SK-N-SH treated with all-trans-retinoic acid at 6 μM for 48 hours (cell line): Measurements from ENCODE around the gene EML6.

Experiments
- ATAC-seq: fragments of 200-7000 bp; cut with Tn5 transposase; 3 replicates; pipeline ENCODE4 v1.9.1; 2020; ENCODE audit warnings: mild to moderate bottlenecking, moderate library complexity
- ARNTL ChIP-seq: fragments of 450-650 bp; formaldehyde crosslinking; IDR thresholded peaks from 2 replicates; pipeline ENCODE4 v1.5.0; 2020; ENCODE audit warnings: low read depth, mild to moderate bottlenecking, moderate library complexity, borderline replicate concordance
- BACH2 ChIP-seq: fragments of 250-450 bp; sonication (Bioruptor Pico); IDR thresholded peaks from 2 replicates; pipeline ENCODE4 v1.9.0; 2021; ENCODE audit warnings: mild to moderate bottlenecking, borderline replicate concordance
- CSDC2 ChIP-seq: fragments of 250-450 bp; sonication (Bioruptor Pico); IDR thresholded peaks from 2 replicates; pipeline ENCODE4 v1.5.0; 2020; ENCODE audit warnings: mild to moderate bottlenecking, moderate library complexity
- CSRNP3 ChIP-seq: fragments of 250-450 bp; sonication (Bioruptor Pico); IDR thresholded peaks from 2 replicates; pipeline ENCODE4 v1.5.1; 2021; ENCODE audit warnings: mild to moderate bottlenecking, moderate library complexity
- ESRRG ChIP-seq: fragments of 250-450 bp; sonication (Bioruptor Pico); IDR thresholded peaks from 2 replicates; pipeline ENCODE4 v1.6.1; 2021; ENCODE audit warnings: mild to moderate bottlenecking
- GLIS3 ChIP-seq: fragments of 250-450 bp; sonication (Bioruptor Pico); IDR thresholded peaks from 2 replicates; pipeline ENCODE4 v1.5.0; 2020; ENCODE audit warnings: mild to moderate bottlenecking, moderate library complexity
- ISL1 ChIP-seq: fragments of 250-450 bp; sonication (Bioruptor Pico); IDR thresholded peaks from 2 replicates; pipeline ENCODE4 v2.1.2; 2022; ENCODE audit warnings: mild to moderate bottlenecking, moderate library complexity
- OSR1 ChIP-seq: fragments of 250-450 bp; sonication (Bioruptor Pico); IDR thresholded peaks from 2 replicates; pipeline ENCODE4 v1.8.0; 2022; ENCODE audit warnings: moderate library complexity, mild to moderate bottlenecking, inconsistent platforms
- PATZ1 ChIP-seq: fragments of 250-450 bp; sonication (Bioruptor Pico); IDR thresholded peaks from 2 replicates; pipeline ENCODE4 v1.8.0; 2020; ENCODE audit warnings: mild to moderate bottlenecking, moderate library complexity, borderline replicate concordance
- PPARA ChIP-seq: fragments of 250-450 bp; sonication (Bioruptor Pico); IDR thresholded peaks from 2 replicates; pipeline ENCODE4 v1.5.0; 2020; ENCODE audit warnings: mild to moderate bottlenecking, borderline replicate concordance
- RARB ChIP-seq: fragments of 250-450 bp; sonication (Bioruptor Pico); IDR thresholded peaks from 2 replicates; pipeline ENCODE4 v1.8.0; 2021; ENCODE audit warnings: mild to moderate bottlenecking, moderate library complexity
- SNAI2 ChIP-seq: fragments of 250-450 bp; sonication (Bioruptor Pico); IDR thresholded peaks from 2 replicates; pipeline ENCODE4 v1.5.0; 2020; ENCODE audit warnings: mild to moderate bottlenecking, moderate library complexity
- TCF4 ChIP-seq: fragments of 250-450 bp; sonication (Bioruptor Pico); IDR thresholded peaks from 2 replicates; pipeline ENCODE4 v1.8.0; 2021; ENCODE audit warnings: mild to moderate bottlenecking, moderate library complexity, borderline replicate concordance
- TSHZ2 ChIP-seq: fragments of 250-450 bp; sonication (Bioruptor Pico); IDR thresholded peaks from 2 replicates; pipeline ENCODE4 v1.5.0; 2020; ENCODE audit warnings: mild to moderate bottlenecking, moderate library complexity
- ZC3H10 ChIP-seq: fragments of 250-450 bp; sonication (Bioruptor Pico); IDR thresholded peaks from 2 replicates; pipeline ENCODE4 v1.5.1; 2021; ENCODE audit warnings: mild to moderate bottlenecking, moderate library complexity
- ZFP3 ChIP-seq: fragments of 250-450 bp; sonication (Bioruptor Pico); IDR thresholded peaks from 2 replicates; pipeline ENCODE4 v1.5.0; 2020; ENCODE audit warnings: mild to moderate bottlenecking, moderate library complexity
- ZFP30 ChIP-seq: fragments of 450-650 bp; formaldehyde crosslinking; IDR thresholded peaks from 2 replicates; pipeline ENCODE4 v1.5.0; 2022; ENCODE audit warnings: mild to moderate bottlenecking, moderate library complexity
- ZNF565 ChIP-seq: fragments of 450-650 bp; formaldehyde crosslinking; conservative IDR thresholded peaks from 2 replicates; pipeline ENCODE4 v1.5.0; 2020; ENCODE audit warnings: low read depth, mild to moderate bottlenecking, moderate library complexity
- ZNF70 ChIP-seq: fragments of 450-650 bp; formaldehyde crosslinking; IDR thresholded peaks from 2 replicates; pipeline ENCODE4 v1.5.0; 2020; ENCODE audit warnings: mild to moderate bottlenecking, moderate library complexity
- ZNF8 ChIP-seq: fragments of 450-650 bp; formaldehyde crosslinking; IDR thresholded peaks from 2 replicates; pipeline ENCODE4 v1.5.0; 2020; ENCODE audit warnings: mild to moderate bottlenecking, moderate library complexity
- TF ChIP-seq, protein P1 (sequence below): fragments of 250-450 bp; sonication (Bioruptor Pico); IDR thresholded peaks from 2 replicates; pipeline ENCODE4 v1.8.0; 2021; ENCODE audit warnings: low read depth, mild to moderate bottlenecking, moderate library complexity, borderline replicate concordance
- TF ChIP-seq, protein P2 (sequence below): fragments of 250-450 bp; sonication (Bioruptor Pico); IDR thresholded peaks from 2 replicates; pipeline ENCODE4 v1.5.1; 2020; ENCODE audit warnings: low read depth, mild to moderate bottlenecking, moderate library complexity

The EML6 gene

GRCh38 chr2:54965425-54965824 lies 242.0 kb downstream of the EML6 start:
- TF ChIP-seq CSRNP3 (CRISPR knock-in tag) (no peak), ZC3H10 (CRISPR knock-in tag) (no peak), ARNTL (CRISPR knock-in tag) (no peak), ZNF70 (CRISPR knock-in tag) (no peak), ZFP3 (CRISPR knock-in tag) (no peak), ISL1 (no peak), SNAI2 (CRISPR knock-in tag) (no peak), ESRRG (CRISPR knock-in tag) (no peak), ZNF8 (CRISPR knock-in tag) (no peak), PATZ1 (CRISPR knock-in tag) (no peak), ZNF565 (CRISPR knock-in tag) (no peak), CSDC2 (CRISPR knock-in tag) (no peak), TCF4 (CRISPR knock-in tag) (no peak), TSHZ2 (CRISPR knock-in tag) (no peak)
- TF ChIP-seq, protein P1, sequence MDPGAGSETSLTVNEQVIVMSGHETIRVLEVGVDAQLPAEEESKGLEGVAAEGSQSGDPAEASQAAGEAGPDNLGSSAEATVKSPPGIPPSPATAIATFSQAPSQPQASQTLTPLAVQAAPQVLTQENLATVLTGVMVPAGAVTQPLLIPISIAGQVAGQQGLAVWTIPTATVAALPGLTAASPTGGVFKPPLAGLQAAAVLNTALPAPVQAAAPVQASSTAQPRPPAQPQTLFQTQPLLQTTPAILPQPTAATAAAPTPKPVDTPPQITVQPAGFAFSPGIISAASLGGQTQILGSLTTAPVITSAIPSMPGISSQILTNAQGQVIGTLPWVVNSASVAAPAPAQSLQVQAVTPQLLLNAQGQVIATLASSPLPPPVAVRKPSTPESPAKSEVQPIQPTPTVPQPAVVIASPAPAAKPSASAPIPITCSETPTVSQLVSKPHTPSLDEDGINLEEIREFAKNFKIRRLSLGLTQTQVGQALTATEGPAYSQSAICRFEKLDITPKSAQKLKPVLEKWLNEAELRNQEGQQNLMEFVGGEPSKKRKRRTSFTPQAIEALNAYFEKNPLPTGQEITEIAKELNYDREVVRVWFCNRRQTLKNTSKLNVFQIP (CRISPR knock-in tag): no peak
- TF ChIP-seq, protein P2, sequence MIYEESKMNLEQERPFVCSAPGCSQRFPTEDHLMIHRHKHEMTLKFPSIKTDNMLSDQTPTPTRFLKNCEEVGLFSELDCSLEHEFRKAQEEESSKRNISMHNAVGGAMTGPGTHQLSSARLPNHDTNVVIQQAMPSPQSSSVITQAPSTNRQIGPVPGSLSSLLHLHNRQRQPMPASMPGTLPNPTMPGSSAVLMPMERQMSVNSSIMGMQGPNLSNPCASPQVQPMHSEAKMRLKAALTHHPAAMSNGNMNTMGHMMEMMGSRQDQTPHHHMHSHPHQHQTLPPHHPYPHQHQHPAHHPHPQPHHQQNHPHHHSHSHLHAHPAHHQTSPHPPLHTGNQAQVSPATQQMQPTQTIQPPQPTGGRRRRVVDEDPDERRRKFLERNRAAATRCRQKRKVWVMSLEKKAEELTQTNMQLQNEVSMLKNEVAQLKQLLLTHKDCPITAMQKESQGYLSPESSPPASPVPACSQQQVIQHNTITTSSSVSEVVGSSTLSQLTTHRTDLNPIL (CRISPR knock-in tag): no peak

DNA sequence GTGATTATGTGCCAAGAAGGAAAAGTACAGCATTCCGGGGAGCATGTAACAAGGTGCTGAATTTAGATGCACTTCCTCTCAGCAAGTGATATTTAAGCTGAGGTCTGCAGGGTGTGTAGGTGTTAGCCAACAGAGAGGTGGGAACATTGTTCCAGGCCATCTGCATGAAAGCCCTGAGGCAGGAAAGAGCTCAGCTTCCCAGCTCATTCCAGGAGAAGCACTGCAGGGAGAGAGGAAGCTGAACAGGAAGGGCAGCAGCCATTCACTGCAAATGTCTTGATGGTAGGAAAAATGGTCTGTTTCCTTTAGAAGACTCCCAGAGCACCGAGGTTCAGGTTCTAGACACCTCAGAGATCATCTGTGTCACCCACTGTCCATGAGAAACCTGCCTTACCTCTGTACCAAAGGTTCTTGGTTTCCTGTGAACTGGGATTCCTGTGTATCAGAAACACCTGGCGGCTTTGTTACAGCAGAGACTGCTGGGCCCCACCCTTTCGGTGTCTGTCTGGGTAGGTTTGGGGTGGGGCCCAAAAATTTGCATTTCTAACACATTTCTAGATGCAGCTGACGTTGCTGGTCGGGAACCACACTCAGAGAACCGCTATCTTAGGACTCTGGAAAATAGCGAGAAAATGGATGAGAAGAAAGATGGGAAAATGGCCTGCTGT lies 242.8 kb downstream of the EML6 start:
- TF ChIP-seq BACH2 (CRISPR knock-in tag) (no peak), ZFP30 (CRISPR knock-in tag) (no peak), OSR1 (CRISPR knock-in tag) (no peak), ZNF565 (CRISPR knock-in tag) (no peak), PPARA (CRISPR knock-in tag) (no peak), RARB (CRISPR knock-in tag) (no peak)
- ATAC-seq: peak; percentile 2; the same call in 2 of the 3 replicates

More at GRCh38 chr2:54965425-54965824, 242.0 kb downstream of the EML6 start:
- ATAC-seq: no peak

DNA sequence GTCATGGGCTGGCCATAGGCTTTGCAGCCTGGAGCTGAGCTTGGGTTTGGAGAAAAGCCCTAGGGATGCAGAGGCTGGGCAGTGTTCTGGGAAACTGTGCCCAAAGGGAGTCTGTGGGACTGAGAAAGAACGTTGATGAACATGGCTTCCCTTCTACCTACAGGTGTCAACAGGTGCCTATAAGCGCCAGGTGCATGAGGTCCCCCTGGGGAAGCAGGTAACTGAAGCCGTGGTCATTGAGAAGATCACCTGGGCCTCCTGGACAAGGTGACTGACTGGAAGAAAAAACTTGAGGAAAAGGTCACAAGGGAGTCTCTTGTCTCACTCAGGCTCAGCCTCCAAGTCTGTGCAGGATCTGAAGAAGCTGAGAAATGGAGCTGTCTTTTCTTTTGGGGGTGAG lies 243.4 kb downstream of the EML6 start:
- ATAC-seq: peak; percentile 1; the same call in 2 of the 3 replicates
- TF ChIP-seq ZFP3 (CRISPR knock-in tag) (no peak), SNAI2 (CRISPR knock-in tag) (no peak), PATZ1 (CRISPR knock-in tag) (no peak), OSR1 (CRISPR knock-in tag) (no peak), ZNF8 (CRISPR knock-in tag) (no peak), ESRRG (CRISPR knock-in tag) (no peak), ZC3H10 (CRISPR knock-in tag) (no peak), GLIS3 (CRISPR knock-in tag) (no peak)
- TF ChIP-seq, protein P1 (CRISPR knock-in tag): no peak
- TF ChIP-seq, protein P2 (CRISPR knock-in tag): no peak
